Effector CD4-positive, alpha-beta T cell (primary cell): ENCODE measurements around the gene COL15A1. TPM values are rescaled to one million over a fixed set of nuclear protein-coding genes. Genes with fewer than 3 reads are reported as not detected.
"Not testable (repeated sequence)": the region's sequence is repeated elsewhere in the genome, so short reads cannot be mapped to it uniquely, and the experiment has no call there.

Source experiments
- DNase-seq: peaks from one replicate; pipeline ENCODE4 v3.0.0-alpha.2; 2020
- total RNA-seq: gene quantifications from one replicate; lab custom pipeline; 2026; lab: John Stamatoyannopoulos, UW

The COL15A1 gene
- not detected for total RNA-seq

DNA sequence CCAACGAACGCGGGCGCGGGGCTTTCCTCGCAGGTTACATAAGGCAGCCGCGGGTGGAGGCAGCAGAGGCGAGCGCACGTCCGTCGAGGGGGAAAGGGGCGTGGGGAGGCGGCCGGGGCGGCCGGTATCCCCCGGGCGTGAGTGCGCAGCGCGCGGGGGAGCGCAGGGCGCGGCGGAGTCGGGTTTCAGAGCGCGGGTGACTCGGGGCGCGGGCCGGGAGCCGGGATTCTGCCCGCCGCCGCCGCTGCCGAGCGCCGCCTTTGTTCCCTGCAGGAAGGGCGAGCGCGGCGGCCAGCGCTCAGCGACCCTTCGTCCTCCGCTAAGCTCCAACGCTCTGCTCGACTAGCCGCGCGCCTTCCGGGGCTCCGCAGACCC is at the start of gene COL15A1:
TSS of gene COL15A1 (plus strand) at position 226 of the 375 bp plus-strand sequence. CDS start 155 bp downstream, outside the sequence.
- DNase-seq, result no peak

DNA sequence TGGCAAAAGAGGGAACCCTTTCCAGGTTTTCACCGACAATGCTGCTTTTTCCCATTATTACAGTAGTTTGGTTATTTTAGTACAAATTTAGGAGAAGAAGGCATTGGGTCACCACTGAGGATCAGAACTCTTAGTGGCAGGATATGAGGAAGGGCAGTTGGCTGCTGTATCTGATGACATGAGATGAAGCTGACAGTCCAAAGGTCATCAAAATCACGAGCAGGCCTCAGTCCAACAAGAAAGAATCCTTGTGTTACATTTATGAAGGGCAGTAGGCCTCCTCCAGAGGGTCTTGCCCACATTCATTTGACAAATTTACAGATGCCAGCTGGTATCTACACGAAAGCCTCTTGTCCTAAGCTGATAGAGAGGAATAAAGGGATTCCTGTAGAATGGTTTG is 49.5 kb upstream of the COL15A1 start:
- no peak for DNase-seq

DNA sequence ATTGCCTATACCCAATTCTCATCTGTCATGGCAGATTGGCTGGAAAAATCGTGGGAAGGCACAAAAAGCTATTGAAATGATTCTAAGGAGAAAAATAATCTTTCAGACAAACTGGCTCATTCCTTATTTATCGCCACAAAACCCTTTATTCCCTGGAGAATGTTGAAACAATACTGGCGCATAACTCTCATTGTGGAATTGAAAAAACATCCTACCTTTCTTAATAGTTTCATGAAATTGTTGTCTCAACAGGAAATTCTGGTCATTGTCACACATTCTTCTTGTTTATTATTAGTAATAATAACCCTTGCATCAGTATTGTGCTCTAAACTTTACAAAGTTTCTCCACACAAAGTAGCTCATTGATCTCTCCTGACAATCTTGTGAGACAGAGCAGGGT is 48.9 kb upstream of the COL15A1 start:
- DNase-seq, result no peak

DNA sequence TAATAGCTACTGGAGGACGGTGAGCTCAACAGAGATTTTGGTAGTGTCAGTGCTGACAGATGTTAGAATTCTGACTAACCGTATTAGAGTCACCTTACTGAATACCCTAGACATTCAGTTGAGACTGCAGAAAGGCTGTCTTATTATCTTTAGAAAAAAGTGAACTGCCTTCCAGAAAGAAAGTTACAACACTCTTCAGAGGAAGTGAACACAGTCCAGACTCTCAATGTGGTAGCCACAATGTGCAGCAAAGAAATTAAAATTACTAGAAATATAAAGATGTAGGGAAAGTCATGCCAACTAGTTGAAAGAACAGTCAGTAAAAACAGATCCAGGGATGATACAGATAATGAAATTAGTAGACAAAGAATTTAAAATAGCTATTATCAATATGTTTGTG is 47.1 kb upstream of the COL15A1 start:
- DNase-seq, result no peak

DNA sequence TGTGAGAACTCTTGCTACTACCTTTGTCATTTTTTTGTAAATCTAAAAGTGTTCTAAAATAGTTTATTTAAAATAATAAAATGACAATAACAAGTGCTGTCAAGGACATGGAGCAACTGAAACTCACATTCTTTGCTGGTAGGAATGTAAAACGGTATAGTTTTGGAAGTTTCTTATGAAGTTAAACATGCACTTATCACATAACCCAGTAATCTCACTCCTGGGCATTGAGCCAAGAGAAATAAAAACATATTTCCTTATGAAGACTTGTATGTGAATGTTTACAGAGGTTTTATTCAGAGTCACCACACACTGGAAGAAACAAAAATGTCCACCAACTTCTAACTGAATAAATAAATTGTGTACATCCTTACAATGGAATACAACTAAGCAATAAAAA is 46.0 kb upstream of the COL15A1 start:
- DNase-seq, result no peak

DNA sequence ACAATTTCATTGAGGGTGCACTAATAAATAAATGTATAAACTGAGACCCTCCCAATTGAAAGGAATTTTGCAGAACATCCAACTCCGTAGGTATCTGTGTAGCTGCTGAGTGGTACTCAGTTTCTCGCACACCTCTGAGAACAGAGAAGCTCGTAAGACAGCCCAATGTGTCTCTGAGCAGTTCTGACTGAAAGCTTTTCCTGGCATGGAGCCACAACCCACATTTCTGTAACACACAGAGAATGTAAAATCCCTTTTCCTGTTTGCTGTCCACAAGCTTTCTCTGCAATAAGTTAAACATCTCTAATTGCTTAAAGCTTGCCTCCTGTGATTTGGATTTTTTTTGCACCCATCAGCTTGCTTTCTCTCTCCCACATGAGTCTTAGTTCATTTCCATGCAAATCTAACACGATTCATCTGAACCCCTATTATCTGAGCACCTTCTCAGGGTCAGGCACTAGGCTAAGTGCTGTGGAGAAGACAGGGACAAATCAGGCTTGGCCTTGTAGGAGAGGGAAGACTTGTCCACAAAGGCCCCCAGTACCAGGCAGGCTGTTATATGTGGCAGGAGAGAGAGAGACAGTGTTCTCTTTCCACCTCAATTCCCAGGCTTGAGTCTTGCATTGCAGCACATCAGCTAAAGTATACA is 44.2 kb upstream of the COL15A1 start:
- DNase-seq, result no peak

DNA sequence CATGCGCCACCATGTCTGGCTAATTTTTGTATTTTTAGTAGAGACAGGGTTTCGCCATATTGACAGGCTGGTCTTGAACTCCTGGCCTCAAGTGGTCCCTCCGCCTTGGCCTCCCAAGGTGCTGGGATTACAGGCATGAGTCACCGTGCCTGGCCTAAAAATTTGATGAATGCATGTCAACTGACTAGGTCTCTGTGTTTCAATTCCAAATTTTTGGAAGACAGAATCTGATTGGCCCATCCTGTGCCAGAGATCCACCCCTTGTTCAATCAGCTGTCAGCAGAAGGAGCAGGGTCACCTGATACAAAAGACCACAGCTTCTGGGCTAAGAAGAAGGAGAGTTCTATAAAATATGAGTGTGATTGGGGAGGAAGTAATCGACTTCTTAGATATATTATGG is 43.5 kb upstream of the COL15A1 start:
- DNase-seq, result no peak

DNA sequence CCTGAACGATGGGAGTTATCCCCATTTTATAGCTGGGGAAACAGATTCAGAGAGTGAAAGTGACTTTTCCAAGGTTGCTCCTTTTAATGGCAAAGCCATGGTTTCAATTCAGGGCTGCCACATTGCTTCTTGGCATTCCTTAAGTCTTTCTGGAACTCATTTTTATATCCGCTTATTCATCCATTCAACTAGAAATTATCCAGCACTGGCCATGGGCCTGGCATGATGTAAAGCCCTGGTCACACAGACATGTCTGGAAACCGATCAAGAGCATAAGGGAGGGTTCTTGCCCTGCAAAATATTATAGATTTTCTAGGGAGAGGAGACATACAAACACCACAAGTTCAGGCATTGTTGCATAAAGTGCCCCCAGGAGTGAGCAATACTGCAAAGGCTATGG is 43.0 kb upstream of the COL15A1 start:
- DNase-seq, result no peak

DNA sequence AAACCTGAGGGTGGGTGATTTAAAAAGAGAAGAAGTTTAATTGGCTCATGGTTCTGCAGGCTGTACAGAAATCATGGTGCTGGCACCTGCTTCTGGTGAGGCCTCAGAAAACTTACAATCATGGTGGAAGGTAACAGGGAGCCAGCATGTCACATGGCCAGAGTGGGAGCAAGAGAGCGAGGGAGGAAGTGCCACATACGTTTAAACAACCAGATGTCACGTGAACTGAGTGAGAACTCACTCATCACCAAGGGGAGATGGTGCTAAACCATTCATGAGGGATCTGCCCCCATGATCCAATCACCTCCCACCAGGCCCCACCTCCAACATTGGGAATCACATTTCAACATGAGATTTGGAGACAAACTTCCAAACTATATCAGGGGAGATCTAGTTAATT is 41.9 kb upstream of the COL15A1 start:
- DNase-seq, result not testable (repeated sequence)

DNA sequence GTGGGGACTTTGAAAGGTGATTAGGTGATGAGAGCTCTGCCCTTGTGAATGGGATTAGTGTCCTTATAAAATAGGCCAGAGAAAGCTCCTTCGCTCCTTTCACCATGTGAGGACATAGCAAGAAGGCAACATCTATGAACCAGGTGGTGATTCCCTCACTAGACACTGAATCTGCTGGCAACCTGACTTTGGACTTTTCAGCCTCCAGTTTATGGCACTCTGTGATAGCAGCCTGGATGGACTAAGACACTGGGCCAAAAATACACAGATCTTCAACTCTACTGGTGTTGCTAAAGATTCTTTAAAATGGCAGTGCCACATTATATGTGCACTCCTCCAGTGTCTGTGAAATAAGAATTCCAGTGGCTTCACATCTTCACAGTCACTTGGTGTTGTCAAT is 41.2 kb upstream of the COL15A1 start:
- no peak for DNase-seq

DNA sequence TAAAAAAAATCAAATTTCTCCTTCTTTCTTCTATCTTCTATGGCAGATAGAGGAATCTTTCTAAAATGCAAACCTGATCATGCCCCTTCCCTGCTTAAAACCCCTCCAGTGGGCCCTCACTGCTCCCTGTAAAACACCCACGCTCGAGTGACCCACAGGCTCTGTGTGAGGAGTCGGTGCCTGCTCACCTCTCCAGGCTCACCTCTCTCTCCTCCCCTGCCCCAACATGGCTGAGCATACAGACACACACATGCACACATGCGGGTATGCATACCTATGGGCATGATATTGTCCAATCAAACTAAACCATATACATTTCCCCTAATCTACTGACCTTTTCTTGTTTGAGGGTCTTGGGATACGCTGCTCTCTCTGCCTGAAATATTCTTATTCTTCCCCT is 40.8 kb upstream of the COL15A1 start:
- no peak for DNase-seq

DNA sequence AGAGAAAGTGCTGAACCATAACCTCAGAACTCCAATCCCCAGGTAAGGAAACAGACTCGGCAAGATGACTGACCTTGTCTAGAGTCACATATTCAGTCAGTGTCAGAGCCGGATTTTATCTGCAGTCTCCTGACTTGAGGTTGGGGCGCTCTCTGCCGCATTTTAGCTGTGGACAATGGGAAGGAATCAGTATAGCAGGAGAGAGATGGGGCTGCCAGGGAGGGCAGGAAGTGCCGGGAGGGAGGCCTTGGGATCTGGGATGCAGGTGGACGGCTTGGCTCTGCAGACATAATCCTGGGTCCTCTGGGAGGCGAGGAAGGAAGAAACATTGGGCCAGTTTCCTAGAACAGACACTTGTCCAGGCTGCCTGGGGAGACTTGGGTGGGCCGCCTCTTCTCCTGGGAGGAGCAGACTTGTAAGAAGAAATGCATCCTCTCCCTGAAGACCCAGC is 39.7 kb upstream of the COL15A1 start:
- no peak for DNase-seq

DNA sequence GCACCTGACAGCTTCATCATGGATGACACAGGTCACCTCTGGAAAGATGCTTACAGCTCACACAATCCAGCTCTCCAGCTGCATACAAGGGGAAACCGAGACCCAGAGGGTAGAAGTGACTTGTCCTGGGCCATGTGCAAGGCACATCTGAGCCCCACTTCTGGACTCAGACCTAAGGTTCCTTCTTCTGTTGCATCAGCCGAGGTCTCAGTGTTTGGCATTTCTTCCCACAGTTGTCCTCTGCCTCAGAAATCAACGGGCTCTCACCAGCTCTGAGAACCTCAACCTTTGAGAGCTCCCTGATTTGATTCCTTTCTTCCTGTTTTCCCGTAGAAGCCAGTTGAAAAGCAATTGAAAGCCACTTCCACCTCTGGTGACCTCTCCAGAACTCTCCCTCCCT is 38.7 kb upstream of the COL15A1 start:
- no peak for DNase-seq

DNA sequence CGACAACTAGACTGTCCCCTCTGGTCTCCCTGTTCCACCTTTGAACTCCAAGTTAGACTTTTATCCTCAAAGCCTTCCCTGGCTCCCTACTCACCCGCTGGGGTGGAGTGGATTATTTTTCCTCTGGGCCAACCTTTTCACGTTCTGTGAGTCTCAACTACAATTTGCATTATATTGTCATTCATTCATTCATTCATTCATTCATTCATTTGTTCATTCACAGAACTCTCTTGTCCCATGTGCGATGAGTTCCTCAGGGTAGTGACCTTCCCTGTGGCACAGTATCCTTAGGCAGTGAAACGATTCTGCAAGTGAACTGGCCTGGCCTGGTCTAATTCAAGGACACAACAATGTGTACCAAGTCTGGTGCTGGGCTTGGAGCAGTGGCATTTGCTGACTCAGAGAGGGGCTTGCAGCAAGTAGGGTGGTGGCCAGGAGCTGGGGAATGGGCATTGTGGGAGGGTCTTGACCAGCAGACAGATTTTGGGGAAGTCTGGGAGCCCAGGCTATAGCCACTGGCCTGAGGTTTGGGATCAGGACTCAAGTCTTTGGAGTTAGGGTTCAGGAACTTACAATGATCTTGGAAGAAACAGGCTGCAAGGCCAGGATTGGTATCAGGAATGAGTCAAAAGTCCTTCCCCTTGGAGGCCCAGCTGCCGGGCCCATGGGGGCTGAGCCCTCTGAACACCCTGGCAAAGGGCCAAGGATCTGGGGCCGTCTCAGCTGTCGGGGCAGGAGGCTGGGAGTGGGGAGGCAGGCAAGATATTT is 37.2 kb upstream of the COL15A1 start:
- no peak for DNase-seq

DNA sequence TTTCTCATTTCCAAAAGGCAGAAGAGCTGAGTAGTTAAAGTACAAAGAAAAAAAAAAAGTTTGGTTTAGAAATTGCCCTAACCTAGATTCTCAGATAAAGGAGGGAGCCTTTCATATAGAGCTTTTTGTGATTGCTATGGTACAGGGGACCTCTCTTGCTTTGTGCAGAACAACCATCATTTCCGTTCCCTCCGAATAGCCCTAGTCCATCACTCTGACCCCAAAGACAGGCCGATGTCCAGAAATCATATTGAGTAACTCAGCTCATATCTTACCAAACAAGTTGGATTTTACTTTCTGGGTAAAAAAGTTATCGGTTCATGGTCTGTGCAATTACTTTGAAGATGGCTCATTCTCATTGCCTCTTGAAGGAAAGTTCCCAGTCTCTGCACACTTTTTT is 36.7 kb upstream of the COL15A1 start:
- no peak for DNase-seq

DNA sequence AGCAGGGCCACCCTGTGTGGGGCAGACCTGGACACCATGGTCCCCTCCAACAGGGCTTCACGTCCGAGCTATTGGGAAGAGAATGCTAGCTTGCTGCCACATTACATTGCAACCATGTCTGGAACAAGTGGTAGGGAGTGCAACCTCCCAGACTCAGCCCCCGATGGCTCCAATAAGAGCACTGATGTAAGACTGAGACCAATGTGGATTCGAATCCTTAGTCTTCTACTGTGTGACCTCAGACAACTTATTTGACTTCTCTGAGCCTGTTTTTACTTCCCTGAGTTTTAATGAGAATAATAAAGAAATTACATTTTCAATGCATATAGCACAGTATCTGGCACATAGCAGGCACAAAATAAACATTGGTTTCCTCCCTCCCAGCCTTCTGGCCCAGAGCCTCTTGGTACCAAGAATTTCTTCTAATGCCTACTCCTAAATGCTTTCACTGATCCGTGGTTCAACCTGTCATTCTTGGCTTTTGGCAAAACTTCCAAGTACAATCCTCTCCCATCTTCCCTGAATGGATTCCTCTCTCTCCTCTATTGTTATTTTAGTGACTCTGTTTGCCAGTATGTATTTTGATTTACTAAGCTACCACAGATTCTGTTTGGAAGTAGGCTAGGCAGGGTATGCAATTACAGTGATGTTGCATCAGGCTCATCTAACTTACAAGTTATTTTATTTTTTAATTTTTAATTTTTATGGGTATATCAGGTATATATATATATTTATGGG is 34.6 kb upstream of the COL15A1 start:
- no peak for DNase-seq

DNA sequence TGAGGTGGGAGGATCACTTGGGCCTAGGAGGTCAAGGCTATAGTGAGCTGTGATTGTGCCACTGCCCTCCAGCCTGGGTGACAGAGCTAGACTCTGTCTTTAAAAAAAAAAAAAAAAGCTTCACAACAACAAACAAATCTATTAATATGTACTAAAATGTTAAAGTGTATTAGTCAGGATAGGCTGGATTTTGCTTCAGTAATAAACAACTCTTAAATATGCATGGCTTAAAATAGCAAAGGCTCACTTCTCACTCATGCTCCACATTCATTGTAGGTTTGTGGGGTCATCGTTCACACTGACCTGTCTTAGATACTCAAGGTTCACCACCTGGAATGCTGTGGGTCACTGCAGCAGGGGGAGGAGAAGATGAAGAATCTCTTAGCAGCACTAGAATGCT is 33.8 kb upstream of the COL15A1 start:
- DNase-seq, result no peak

DNA sequence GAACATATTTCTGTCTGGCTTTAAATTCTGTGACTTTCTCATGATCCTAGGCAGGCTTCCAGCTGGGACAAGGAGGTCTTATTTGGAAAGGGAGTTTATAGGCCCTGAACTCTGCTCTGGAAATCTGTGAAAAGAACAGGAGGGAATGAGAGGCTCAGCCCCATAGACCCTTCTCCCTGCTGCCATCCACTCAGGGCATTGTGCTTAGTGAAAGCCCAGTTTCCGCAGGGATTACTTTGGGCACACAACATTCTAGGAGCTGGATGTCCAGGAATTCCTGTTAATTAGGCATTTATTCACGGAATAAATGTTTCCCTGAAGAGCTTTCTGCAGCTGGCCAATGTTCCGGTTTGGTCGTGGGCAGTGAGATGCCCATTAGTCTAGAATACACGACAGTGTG is 32.7 kb upstream of the COL15A1 start:
- DNase-seq, result no peak

DNA sequence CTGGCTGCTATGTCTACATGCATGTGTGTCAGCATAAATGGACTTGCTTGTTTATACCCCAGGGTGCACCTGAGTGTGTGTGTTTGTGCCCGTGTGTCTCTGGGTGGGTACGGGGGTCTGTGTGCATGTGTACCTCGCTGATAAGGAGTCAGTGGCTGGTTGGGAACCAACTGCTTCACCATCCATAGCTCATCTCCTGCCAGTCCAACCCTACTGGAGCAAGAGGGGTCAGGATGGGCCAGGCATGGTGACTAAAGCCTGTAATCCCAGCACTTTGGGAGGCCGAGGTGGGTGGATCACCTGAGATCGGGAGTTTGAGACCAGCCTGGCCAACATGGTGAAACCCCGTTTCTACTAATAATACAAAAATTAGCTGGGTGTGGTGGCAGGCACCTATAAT is 32.0 kb upstream of the COL15A1 start:
- DNase-seq, result not testable (repeated sequence)

DNA sequence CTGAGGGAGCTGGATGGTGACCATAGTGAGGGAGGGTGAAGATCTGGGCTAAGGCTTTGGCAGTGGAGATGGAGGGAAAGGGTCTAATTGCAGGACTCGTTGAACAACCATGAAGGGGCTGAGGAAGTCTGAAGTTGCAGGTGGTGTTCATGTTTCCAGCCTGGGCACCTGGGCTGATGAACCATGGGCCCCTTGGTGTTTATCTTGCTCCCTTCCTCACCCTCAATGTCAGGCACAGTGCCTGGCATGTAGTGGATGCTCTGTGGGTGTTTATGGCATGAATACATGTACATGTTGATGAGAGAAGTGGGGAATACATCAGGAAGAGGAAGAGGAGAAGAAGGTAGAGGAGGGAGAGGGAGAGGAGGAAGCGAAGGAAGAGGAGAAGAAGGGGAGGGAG is 31.3 kb upstream of the COL15A1 start:
- no peak for DNase-seq

DNA sequence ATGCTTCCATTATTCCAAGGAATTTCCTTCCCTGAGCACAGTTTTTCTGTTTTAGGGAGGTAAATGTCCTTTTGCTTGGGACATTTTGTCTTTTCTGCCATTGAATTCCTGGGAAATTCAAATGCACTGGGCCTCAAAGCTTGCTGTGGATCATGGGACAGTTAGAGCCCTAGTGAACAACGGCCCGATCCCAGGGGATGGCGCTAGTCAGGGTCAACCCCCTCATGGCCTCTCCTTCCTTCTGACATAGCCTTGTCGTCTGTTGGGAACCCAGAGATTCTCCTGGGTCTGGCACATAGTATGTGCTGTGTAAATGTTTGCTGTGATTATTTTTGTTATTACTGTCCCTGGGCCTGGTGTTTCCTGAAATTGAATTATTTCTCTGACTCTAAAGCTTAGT is 30.7 kb upstream of the COL15A1 start:
- no peak for DNase-seq

DNA sequence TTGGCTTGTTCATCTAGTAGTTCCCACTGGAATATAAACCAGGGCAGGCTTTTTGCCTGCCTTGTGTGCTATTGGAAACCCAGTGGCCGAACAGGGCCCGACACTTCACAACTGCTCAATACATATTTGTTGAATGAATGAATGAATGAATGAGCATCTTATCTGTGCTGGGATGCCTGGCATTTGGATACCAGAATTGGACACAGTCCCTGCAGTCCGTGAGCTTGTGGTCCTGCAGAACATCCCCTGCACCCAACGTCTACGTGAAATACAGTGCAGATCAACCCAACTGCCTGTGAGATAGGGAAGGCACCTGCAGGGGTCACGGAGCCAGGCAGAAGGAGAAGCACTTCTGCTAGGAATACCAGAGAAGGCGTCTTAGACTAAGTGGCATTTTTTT is 30.0 kb upstream of the COL15A1 start:
- DNase-seq, result no peak

DNA sequence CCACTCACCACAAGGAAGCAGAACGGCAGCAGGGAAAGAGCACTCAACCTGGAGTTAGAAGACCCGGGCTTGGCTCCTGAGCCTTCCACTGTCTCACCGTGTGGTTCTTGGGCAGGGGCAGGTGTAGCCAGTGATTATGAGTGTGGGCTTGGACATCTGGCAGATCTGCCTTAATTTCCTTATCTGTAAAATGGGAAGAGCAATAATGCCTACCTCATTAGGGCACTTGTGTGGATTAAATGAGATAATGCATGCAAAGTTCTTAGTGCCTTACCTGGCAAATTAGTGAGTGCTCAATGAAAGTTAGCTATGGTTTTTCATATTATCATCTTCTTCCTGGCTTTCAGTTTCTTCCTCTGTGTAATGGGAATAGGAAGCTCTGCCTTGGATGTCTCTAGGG is 28.1 kb upstream of the COL15A1 start:
- no peak for DNase-seq

DNA sequence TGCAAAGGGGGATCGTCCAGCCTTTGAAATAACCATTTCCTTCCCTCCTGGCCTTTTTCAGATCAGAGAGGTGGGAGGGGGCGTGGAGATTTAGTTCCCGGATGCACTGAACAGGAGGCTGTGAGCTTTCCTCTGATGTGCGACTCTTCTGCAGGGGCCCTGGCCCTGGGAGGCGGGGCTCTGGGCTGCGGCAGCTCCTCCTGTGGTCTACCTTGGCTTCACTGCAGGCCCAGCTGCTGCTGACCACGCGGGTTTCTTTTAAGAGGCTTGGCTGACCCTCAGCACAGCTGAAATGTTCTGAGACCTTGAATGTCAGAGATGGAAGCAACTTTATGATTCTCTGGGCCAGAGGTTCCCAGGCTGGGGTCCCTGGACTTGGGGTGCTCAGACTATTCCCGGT is 27.0 kb upstream of the COL15A1 start:
- no peak for DNase-seq
